ENCODE results near the gene RNF213.
A peak's percentile ranks its signal among the peaks of the same experiment; 100 is the strongest.
"Not testable (repeated sequence)": the region's sequence is repeated elsewhere in the genome, so short reads cannot be mapped to it uniquely, and the experiment has no call there.

RNF213 gene

GRCh38 chr17:80299350-80300100 is 38.9 kb downstream of the RNF213 start:
- H3K4me3 ChIP-seq (ENCODE audit: control insufficient read depth in 1 of 7, extremely low read depth in 1 of 7, insufficient read depth in 4 of 7, low read depth in 2 of 7, low read length in 6 of 7); H3K27ac ChIP-seq (ENCODE audit: insufficient read depth in 1 of 2, low read depth in 1 of 2, low read length in 2 of 2, poor library complexity in 1 of 2, severe bottlenecking in 2 of 2); H3K4me1 ChIP-seq (ENCODE audit: control extremely low read depth in 1 of 4, control insufficient read depth in 4 of 4, insufficient read depth in 4 of 4, low read length in 3 of 4); POLR2A ChIA-PET; H3K27me3 ChIP-seq (replicated peaks in 2 of 5; ENCODE audit: control insufficient read depth in 4 of 5, insufficient read depth in 5 of 5, low read length in 4 of 5); DNase-seq: not testable (repeated sequence)
- peaks cover 22 to 93% (median 66%) of the 10 kb centered on the region in 4 experiments for H3K36me3 ChIP-seq (ENCODE audit: control insufficient read depth in 4 of 4, insufficient read depth in 4 of 4, low read length in 3 of 4)
- CTCF ChIA-PET = interaction anchor here (1.6 kb wide), 1 partner anchor 103 kb away, joined by 3 read pairs; no protein-coding TSS in a partner anchor
- 100% methylated on average over 1 of the region's 4 CpGs for WGBS (ENCODE audit: insufficient coverage)
- H3K9me3 ChIP-seq (ENCODE audit: control extremely low read depth in 1 of 5, control insufficient read depth in 4 of 5, insufficient read depth in 2 of 5, low read depth in 1 of 5, low read length in 4 of 5) = peaks cover 6 to 42% (median 20%) of the 10 kb centered on the region in 5 experiments

- CTCF ChIA-PET = interaction anchor here (1.6 kb wide), 1 partner anchor 104 kb away, joined by 3 read pairs; no protein-coding TSS in a partner anchor
- Histone ChIP-seq H3K36me3 (ENCODE audit: control insufficient read depth in 4 of 4, insufficient read depth in 4 of 4, low read length in 3 of 4) (peaks cover 22 to 92% (median 61%) of the 10 kb centered on the region in 4 experiments), H3K9me3 (ENCODE audit: control extremely low read depth in 1 of 5, control insufficient read depth in 4 of 5, insufficient read depth in 2 of 5, low read depth in 1 of 5, low read length in 4 of 5) (peaks cover 6 to 42% (median 20%) of the 10 kb centered on the region in 5 experiments)
- 71% methylated on average over 1 of the region's 2 CpGs for WGBS (ENCODE audit: insufficient coverage)
- H3K27me3 ChIP-seq (replicated peaks in 2 of 5; ENCODE audit: control insufficient read depth in 4 of 5, insufficient read depth in 5 of 5, low read length in 4 of 5); POLR2A ChIA-PET; H3K4me3 ChIP-seq (ENCODE audit: control insufficient read depth in 1 of 7, extremely low read depth in 1 of 7, insufficient read depth in 4 of 7, low read depth in 2 of 7, low read length in 6 of 7); H3K27ac ChIP-seq (ENCODE audit: insufficient read depth in 1 of 2, low read depth in 1 of 2, low read length in 2 of 2, poor library complexity in 1 of 2, severe bottlenecking in 2 of 2); DNase-seq; H3K4me1 ChIP-seq (ENCODE audit: control extremely low read depth in 1 of 4, control insufficient read depth in 4 of 4, insufficient read depth in 4 of 4, low read length in 3 of 4): not testable (repeated sequence)
These were observed 40.1 kb downstream of the RNF213 start for GRCh38 chr17:80300756-80301155.

- H3K4me3 ChIP-seq (ENCODE audit: control insufficient read depth in 1 of 7, extremely low read depth in 1 of 7, insufficient read depth in 4 of 7, low read depth in 2 of 7, low read length in 6 of 7) = no peak overlapping the region
- ChIA-PET CTCF (no interaction called here), POLR2A (no interaction called here)
- peaks cover 23 to 92% (median 63%) of the 10 kb centered on the region in 4 experiments for H3K36me3 ChIP-seq (ENCODE audit: control insufficient read depth in 4 of 4, insufficient read depth in 4 of 4, low read length in 3 of 4)
- 100% methylated on average over 2 of the region's 3 CpGs for WGBS (ENCODE audit: insufficient coverage)
- no peaks in the 10 kb centered on the region for H3K27me3 ChIP-seq (replicated peaks in 2 of 5; ENCODE audit: control insufficient read depth in 4 of 5, insufficient read depth in 5 of 5, low read length in 4 of 5)
- peak in 2 of 3 donors; percentile 20 to 40 for DNase-seq
- no peaks in the 10 kb centered on the region for H3K4me1 ChIP-seq (ENCODE audit: control extremely low read depth in 1 of 4, control insufficient read depth in 4 of 4, insufficient read depth in 4 of 4, low read length in 3 of 4)
- H3K27ac ChIP-seq (ENCODE audit: insufficient read depth in 1 of 2, low read depth in 1 of 2, low read length in 2 of 2, poor library complexity in 1 of 2, severe bottlenecking in 2 of 2) = no peak overlapping the region
- H3K9me3 ChIP-seq (ENCODE audit: control extremely low read depth in 1 of 5, control insufficient read depth in 4 of 5, insufficient read depth in 2 of 5, low read depth in 1 of 5, low read length in 4 of 5) = peaks cover 6 to 42% (median 20%) of the 10 kb centered on the region in 5 experiments
These were observed 43.2 kb downstream of the RNF213 start for GRCh38 chr17:80303824-80304223.

- CTCF ChIA-PET = interaction anchor here (0.6 to 0.8 kb wide), 2 partner anchors 10 to 77 kb away, joined by 3 read pairs; no protein-coding TSS in a partner anchor
These were observed 47.5 kb downstream of the RNF213 start for GRCh38 chr17:80307994-80308691.

GRCh38 chr17:80308692-80309517 is 48.3 kb downstream of the RNF213 start:
- ChIA-PET CTCF (no interaction called here), POLR2A (interaction anchor here (1.1 kb wide), 1 partner anchor 11 kb away, joined by 3 read pairs; no protein-coding TSS in a partner anchor)
- 88% methylated on average over 15 of the region's 16 CpGs for WGBS (ENCODE audit: insufficient coverage)

More at GRCh38 chr17:80307994-80308691, 47.5 kb downstream of the RNF213 start:
- peaks cover 4 to 12% (median 9%) of the 10 kb centered on the region in 5 experiments for H3K9me3 ChIP-seq (ENCODE audit: control extremely low read depth in 1 of 5, control insufficient read depth in 4 of 5, insufficient read depth in 2 of 5, low read depth in 1 of 5, low read length in 4 of 5)
- H3K4me3 ChIP-seq (ENCODE audit: control insufficient read depth in 1 of 7, extremely low read depth in 1 of 7, insufficient read depth in 4 of 7, low read depth in 2 of 7, low read length in 6 of 7) = no peak overlapping the region
- H3K4me1 ChIP-seq (ENCODE audit: control extremely low read depth in 1 of 4, control insufficient read depth in 4 of 4, insufficient read depth in 4 of 4, low read length in 3 of 4) = no peaks in the 10 kb centered on the region
- POLR2A ChIA-PET = interaction anchor here (1.1 kb wide), 1 partner anchor 11 kb away, joined by 3 read pairs; no protein-coding TSS in a partner anchor
- 95% methylated on average over 9 of the region's 12 CpGs for WGBS (ENCODE audit: insufficient coverage)
- no peak overlapping the region for H3K27ac ChIP-seq (ENCODE audit: insufficient read depth in 1 of 2, low read depth in 1 of 2, low read length in 2 of 2, poor library complexity in 1 of 2, severe bottlenecking in 2 of 2)
- peaks cover 15 to 84% (median 57%) of the 10 kb centered on the region in 4 experiments for H3K36me3 ChIP-seq (ENCODE audit: control insufficient read depth in 4 of 4, insufficient read depth in 4 of 4, low read length in 3 of 4)
- H3K27me3 ChIP-seq (replicated peaks in 2 of 5; ENCODE audit: control insufficient read depth in 4 of 5, insufficient read depth in 5 of 5, low read length in 4 of 5) = no peaks in the 10 kb centered on the region
- DNase-seq = no peak

GRCh38 chr17:80311216-80311827 is 50.7 kb downstream of the RNF213 start:
- ChIA-PET POLR2A (no interaction called here), CTCF (no interaction called here)

More at GRCh38 chr17:80308692-80309517, 48.3 kb downstream of the RNF213 start:
- Histone ChIP-seq H3K4me3 (ENCODE audit: control insufficient read depth in 1 of 7, extremely low read depth in 1 of 7, insufficient read depth in 4 of 7, low read depth in 2 of 7, low read length in 6 of 7) (no peak overlapping the region), H3K4me1 (ENCODE audit: control extremely low read depth in 1 of 4, control insufficient read depth in 4 of 4, insufficient read depth in 4 of 4, low read length in 3 of 4) (no peaks in the 10 kb centered on the region), H3K9me3 (ENCODE audit: control extremely low read depth in 1 of 5, control insufficient read depth in 4 of 5, insufficient read depth in 2 of 5, low read depth in 1 of 5, low read length in 4 of 5) (peaks cover 2 to 5% (median 3%) of the 10 kb centered on the region in 5 experiments), H3K27ac (ENCODE audit: insufficient read depth in 1 of 2, low read depth in 1 of 2, low read length in 2 of 2, poor library complexity in 1 of 2, severe bottlenecking in 2 of 2) (no peak overlapping the region), H3K36me3 (ENCODE audit: control insufficient read depth in 4 of 4, insufficient read depth in 4 of 4, low read length in 3 of 4) (peaks cover 16 to 82% (median 55%) of the 10 kb centered on the region in 4 experiments), H3K27me3 (replicated peaks in 2 of 5; ENCODE audit: control insufficient read depth in 4 of 5, insufficient read depth in 5 of 5, low read length in 4 of 5) (no peaks in the 10 kb centered on the region)
- DNase-seq = no peak

More at GRCh38 chr17:80311216-80311827, 50.7 kb downstream of the RNF213 start:
- H3K27ac ChIP-seq (ENCODE audit: insufficient read depth in 1 of 2, low read depth in 1 of 2, low read length in 2 of 2, poor library complexity in 1 of 2, severe bottlenecking in 2 of 2) = no peak overlapping the region
- 98% methylated on average over 22 of the region's 22 CpGs for WGBS (ENCODE audit: insufficient coverage)
- no peak overlapping the region for H3K4me3 ChIP-seq (ENCODE audit: control insufficient read depth in 1 of 7, extremely low read depth in 1 of 7, insufficient read depth in 4 of 7, low read depth in 2 of 7, low read length in 6 of 7)
- no peak for DNase-seq
- H3K4me1 ChIP-seq (ENCODE audit: control extremely low read depth in 1 of 4, control insufficient read depth in 4 of 4, insufficient read depth in 4 of 4, low read length in 3 of 4) = no peaks in the 10 kb centered on the region
- H3K9me3 ChIP-seq (ENCODE audit: control extremely low read depth in 1 of 5, control insufficient read depth in 4 of 5, insufficient read depth in 2 of 5, low read depth in 1 of 5, low read length in 4 of 5) = no peaks in the 10 kb centered on the region
- H3K27me3 ChIP-seq (replicated peaks in 2 of 5; ENCODE audit: control insufficient read depth in 4 of 5, insufficient read depth in 5 of 5, low read length in 4 of 5) = no peaks in the 10 kb centered on the region
- H3K36me3 ChIP-seq (ENCODE audit: control insufficient read depth in 4 of 4, insufficient read depth in 4 of 4, low read length in 3 of 4) = peaks cover 8 to 69% (median 43%) of the 10 kb centered on the region in 4 experiments
